DND-41 (cell line): Measurements from ENCODE around the gene SLC12A4.

Experiments used
- CTCF ChIP-seq: IDR thresholded peaks from 2 replicates; pipeline ENCODE4 v1.5.1; 2012; ENCODE audit warnings: borderline replicate concordance, low read length, moderate library complexity, mild to moderate bottlenecking; ENCODE audit not compliant: poor library complexity, severe bottlenecking; ENCODE audit errors: extremely low read depth
- EZH2 ChIP-seq: IDR thresholded peaks from 3 replicates; pipeline ENCODE4 v1.6.1; 2012; ENCODE audit warnings: borderline replicate concordance, low read depth, mild to moderate bottlenecking, moderate library complexity, low read length, inconsistent platforms; ENCODE audit not compliant: severe bottlenecking

GRCh38 chr16:67953641-67954375, 14.6 kb downstream of the SLC12A4 start:
- no peak for TF ChIP-seq CTCF
- no peak for TF ChIP-seq EZH2
